ENCODE results near the gene PRAC1.
"Not testable (repeated sequence)": the region's sequence is repeated elsewhere in the genome, so short reads cannot be mapped to it uniquely, and the experiment has no call there.

PRAC1 gene

GRCh38 chr17:48716549-48716948 lies 5.8 kb downstream of the PRAC1 start:
- H3K18ac ChIP-seq (ENCODE audit: low read length); H3K4me3 ChIP-seq (ENCODE audit: low read length); H2BK120ac ChIP-seq (ENCODE audit: low read depth, low read length); H3K9ac ChIP-seq (ENCODE audit: low read length); H3K4me2 ChIP-seq (ENCODE audit: low read length); H4K5ac ChIP-seq (ENCODE audit: low read length); H3K79me2 ChIP-seq (ENCODE audit: control insufficient read depth, insufficient read depth, low read length); H2BK15ac ChIP-seq (replicated peaks; ENCODE audit: low read depth); H3K23ac ChIP-seq (ENCODE audit: low read length); H3K79me1 ChIP-seq (ENCODE audit: low read length); H2BK5ac ChIP-seq (ENCODE audit: low read length); H3K4me1 ChIP-seq (ENCODE audit: control insufficient read depth, low read depth, low read length); H3K27ac ChIP-seq (ENCODE audit: low read depth, low read length); H3K36me3 ChIP-seq (ENCODE audit: control insufficient read depth, insufficient read depth, low read length); H3K56ac ChIP-seq (ENCODE audit: low read length); H2AK5ac ChIP-seq (ENCODE audit: low read length); H3K4ac ChIP-seq (ENCODE audit: low read depth, low read length); H4K8ac ChIP-seq (ENCODE audit: low read depth, low read length); H3K27me3 ChIP-seq (ENCODE audit: insufficient read depth, low read length, poor library complexity); DNase-seq: not testable (repeated sequence)
- WGBS (ENCODE audit: extremely low coverage, insufficient coverage, low lambda C conversion rate): no CpG with 5 or more reads among the region's 3 CpGs

- no peak overlapping the region for H3K4me2 ChIP-seq (ENCODE audit: low read length)
- H3K56ac ChIP-seq (ENCODE audit: low read length): no peak overlapping the region
- H3K18ac ChIP-seq (ENCODE audit: low read length): no peak overlapping the region
- H3K4me1 ChIP-seq (ENCODE audit: control insufficient read depth, low read depth, low read length): no peaks in the 10 kb centered on the region
- no peaks in the 10 kb centered on the region for H3K27me3 ChIP-seq (ENCODE audit: insufficient read depth, low read length, poor library complexity)
- no peak overlapping the region for H3K23ac ChIP-seq (ENCODE audit: low read length)
- H3K36me3 ChIP-seq (ENCODE audit: control insufficient read depth, insufficient read depth, low read length): no peaks in the 10 kb centered on the region
- H2BK5ac ChIP-seq (ENCODE audit: low read length): no peak overlapping the region
- H3K79me1 ChIP-seq (ENCODE audit: low read length): no peaks in the 10 kb centered on the region
- no peak overlapping the region for H4K5ac ChIP-seq (ENCODE audit: low read length)
- no peak overlapping the region for H3K27ac ChIP-seq (ENCODE audit: low read depth, low read length)
- no peak overlapping the region for H3K9ac ChIP-seq (ENCODE audit: low read length)
- no peak overlapping the region for H3K4ac ChIP-seq (ENCODE audit: low read depth, low read length)
- no peaks in the 10 kb centered on the region for H3K79me2 ChIP-seq (ENCODE audit: control insufficient read depth, insufficient read depth, low read length)
- no CpG with 5 or more reads among the region's 5 CpGs for WGBS (ENCODE audit: extremely low coverage, insufficient coverage, low lambda C conversion rate)
- H4K8ac ChIP-seq (ENCODE audit: low read depth, low read length): no peak overlapping the region
- no peak overlapping the region for H2BK120ac ChIP-seq (ENCODE audit: low read depth, low read length)
- no peak overlapping the region for H3K4me3 ChIP-seq (ENCODE audit: low read length)
- H2BK15ac ChIP-seq (replicated peaks; ENCODE audit: low read depth): no peak overlapping the region
- H2AK5ac ChIP-seq (ENCODE audit: low read length): no peak overlapping the region
- no peak for DNase-seq
Measured at GRCh38 chr17:48715496-48716399, 6.6 kb downstream of the PRAC1 start.

GRCh38 chr17:48711128-48711527 lies 11.2 kb downstream of the PRAC1 start:
- Histone ChIP-seq H2BK120ac (ENCODE audit: low read depth, low read length) (no peak overlapping the region), H3K4me2 (ENCODE audit: low read length) (no peak overlapping the region), H2BK5ac (ENCODE audit: low read length) (no peak overlapping the region)

GRCh38 chr17:48704361-48705248 lies 17.7 kb downstream of the PRAC1 start:
- H3K27me3 ChIP-seq (ENCODE audit: insufficient read depth, low read length, poor library complexity): no peaks in the 10 kb centered on the region
- H4K5ac ChIP-seq (ENCODE audit: low read length): no peak overlapping the region
- no peak overlapping the region for H3K4me3 ChIP-seq (ENCODE audit: low read length)
- H3K79me2 ChIP-seq (ENCODE audit: control insufficient read depth, insufficient read depth, low read length): no peaks in the 10 kb centered on the region
- H2AK5ac ChIP-seq (ENCODE audit: low read length): no peak overlapping the region
- no peak overlapping the region for H3K9ac ChIP-seq (ENCODE audit: low read length)
- H3K18ac ChIP-seq (ENCODE audit: low read length): no peak overlapping the region
- no peaks in the 10 kb centered on the region for H3K4me1 ChIP-seq (ENCODE audit: control insufficient read depth, low read depth, low read length)
- H3K27ac ChIP-seq (ENCODE audit: low read depth, low read length): no peak overlapping the region
- no CpG with 5 or more reads among the region's 11 CpGs for WGBS (ENCODE audit: extremely low coverage, insufficient coverage, low lambda C conversion rate)
- no peak overlapping the region for H2BK120ac ChIP-seq (ENCODE audit: low read depth, low read length)
- no peak overlapping the region for H3K23ac ChIP-seq (ENCODE audit: low read length)
- H2BK5ac ChIP-seq (ENCODE audit: low read length): no peak overlapping the region
- no peak overlapping the region for H4K8ac ChIP-seq (ENCODE audit: low read depth, low read length)
- no peak for DNase-seq
- H2BK15ac ChIP-seq (replicated peaks; ENCODE audit: low read depth): no peak overlapping the region
- H3K4me2 ChIP-seq (ENCODE audit: low read length): no peak overlapping the region
- H3K36me3 ChIP-seq (ENCODE audit: control insufficient read depth, insufficient read depth, low read length): no peaks in the 10 kb centered on the region
- no peaks in the 10 kb centered on the region for H3K79me1 ChIP-seq (ENCODE audit: low read length)
- no peak overlapping the region for H3K4ac ChIP-seq (ENCODE audit: low read depth, low read length)
- H3K56ac ChIP-seq (ENCODE audit: low read length): no peak overlapping the region

More at GRCh38 chr17:48711128-48711527, 11.2 kb downstream of the PRAC1 start:
- H4K5ac ChIP-seq (ENCODE audit: low read length): no peak overlapping the region
- H2BK15ac ChIP-seq (replicated peaks; ENCODE audit: low read depth): no peak overlapping the region
- no peak overlapping the region for H4K8ac ChIP-seq (ENCODE audit: low read depth, low read length)
- H3K4ac ChIP-seq (ENCODE audit: low read depth, low read length): no peak overlapping the region
- DNase-seq: no peak
- WGBS (ENCODE audit: extremely low coverage, insufficient coverage, low lambda C conversion rate): no CpG with 5 or more reads among the region's 4 CpGs
- H3K4me3 ChIP-seq (ENCODE audit: low read length): no peak overlapping the region
- H3K27ac ChIP-seq (ENCODE audit: low read depth, low read length): no peak overlapping the region
- no peaks in the 10 kb centered on the region for H3K79me1 ChIP-seq (ENCODE audit: low read length)
- no peaks in the 10 kb centered on the region for H3K27me3 ChIP-seq (ENCODE audit: insufficient read depth, low read length, poor library complexity)
- no peaks in the 10 kb centered on the region for H3K36me3 ChIP-seq (ENCODE audit: control insufficient read depth, insufficient read depth, low read length)
- H3K79me2 ChIP-seq (ENCODE audit: control insufficient read depth, insufficient read depth, low read length): no peaks in the 10 kb centered on the region
- H2AK5ac ChIP-seq (ENCODE audit: low read length): no peak overlapping the region
- H3K4me1 ChIP-seq (ENCODE audit: control insufficient read depth, low read depth, low read length): no peaks in the 10 kb centered on the region
- no peak overlapping the region for H3K23ac ChIP-seq (ENCODE audit: low read length)
- no peak overlapping the region for H3K56ac ChIP-seq (ENCODE audit: low read length)
- no peak overlapping the region for H3K9ac ChIP-seq (ENCODE audit: low read length)
- no peak overlapping the region for H3K18ac ChIP-seq (ENCODE audit: low read length)

DNA sequence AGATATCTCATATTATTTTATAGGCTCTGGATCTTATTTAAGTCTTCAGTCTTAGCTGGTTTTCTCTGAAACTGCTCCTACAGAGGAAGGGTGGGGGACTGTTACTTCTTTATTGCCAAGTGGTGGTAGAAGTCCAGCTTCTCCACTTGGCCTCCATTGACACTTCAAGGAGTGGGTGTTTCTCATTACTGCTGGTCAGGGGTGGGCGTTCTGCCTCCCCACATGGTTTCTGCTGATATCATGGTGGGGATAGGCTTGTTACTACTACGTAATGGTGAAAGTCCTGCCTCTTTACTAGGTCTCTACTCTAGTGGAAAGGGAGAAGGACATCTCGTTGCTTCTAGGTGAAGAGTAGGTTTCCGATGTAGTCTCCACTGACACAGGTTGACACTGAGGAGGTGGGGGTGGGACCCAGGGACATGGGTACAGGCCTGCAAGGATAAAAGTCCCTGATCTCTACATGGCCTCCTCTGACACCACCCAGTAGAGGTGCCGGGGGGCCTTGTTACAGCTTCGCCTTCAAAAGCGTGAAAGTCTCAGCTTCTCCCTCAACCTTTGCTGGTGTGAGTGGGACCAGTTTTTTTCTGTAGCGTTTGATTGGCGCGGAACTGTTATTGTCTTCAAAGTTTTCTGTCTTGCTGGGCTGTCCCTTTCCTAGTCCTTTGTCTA lies 20.3 kb downstream of the PRAC1 start:
- H3K27me3 ChIP-seq (ENCODE audit: insufficient read depth, low read length, poor library complexity): no peaks in the 10 kb centered on the region
- WGBS (ENCODE audit: extremely low coverage, insufficient coverage, low lambda C conversion rate): no CpG with 5 or more reads among the region's 10 CpGs

More for the DNA sequence above, 20.3 kb downstream of the PRAC1 start:
- Histone ChIP-seq H3K56ac (ENCODE audit: low read length) (no peak overlapping the region), H3K4me1 (ENCODE audit: control insufficient read depth, low read depth, low read length) (no peaks in the 10 kb centered on the region), H3K27ac (ENCODE audit: low read depth, low read length) (no peak overlapping the region), H3K18ac (ENCODE audit: low read length) (no peak overlapping the region), H3K4ac (ENCODE audit: low read depth, low read length) (no peak overlapping the region), H3K4me3 (ENCODE audit: low read length) (no peak overlapping the region), H3K79me1 (ENCODE audit: low read length) (no peaks in the 10 kb centered on the region), H2BK15ac (replicated peaks; ENCODE audit: low read depth) (no peak overlapping the region), H3K23ac (ENCODE audit: low read length) (no peak overlapping the region), H3K4me2 (ENCODE audit: low read length) (no peak overlapping the region), H4K8ac (ENCODE audit: low read depth, low read length) (no peak overlapping the region), H2BK120ac (ENCODE audit: low read depth, low read length) (no peak overlapping the region), H2BK5ac (ENCODE audit: low read length) (no peak overlapping the region), H3K36me3 (ENCODE audit: control insufficient read depth, insufficient read depth, low read length) (no peaks in the 10 kb centered on the region), H2AK5ac (ENCODE audit: low read length) (no peak overlapping the region), H3K79me2 (ENCODE audit: control insufficient read depth, insufficient read depth, low read length) (no peaks in the 10 kb centered on the region), H4K5ac (ENCODE audit: low read length) (no peak overlapping the region), H3K9ac (ENCODE audit: low read length) (no peak overlapping the region)
- no peak for DNase-seq

All from mesendoderm (in vitro differentiated cells).